GM20000 (cell line): ENCODE measurements around the gene CA5A.
"Not testable (repeated sequence)": the region's sequence is repeated elsewhere in the genome, so short reads cannot be mapped to it uniquely, and the experiment has no call there.

Source experiments
- DNase-seq: peaks from one replicate; pipeline ENCODE4 v3.0.0; 2012; ENCODE audit warnings: low spot score
- CTCF ChIP-seq: IDR thresholded peaks from 2 replicates; pipeline ENCODE4 v1.5.1; 2012; ENCODE audit warnings: mild to moderate bottlenecking, control low read depth; ENCODE audit errors: extremely low read depth, missing control alignments

The CA5A gene

GRCh38 chr16:87864331-87864989, 71.9 kb downstream of the CA5A start:
- TF ChIP-seq CTCF = no peak
- no peak for DNase-seq

GRCh38 chr16:87863327-87863635, 73.0 kb downstream of the CA5A start:
- not testable (repeated sequence) for DNase-seq

GRCh38 chr16:87862597-87863326, 73.6 kb downstream of the CA5A start:
- not testable (repeated sequence) for DNase-seq

GRCh38 chr16:87861300-87862099, 74.8 kb downstream of the CA5A start:
- not testable (repeated sequence) for DNase-seq

- no peak for DNase-seq
- no peak for TF ChIP-seq CTCF
Observed at GRCh38 chr16:87860553-87861299, 75.6 kb downstream of the CA5A start.

- not testable (repeated sequence) for DNase-seq
Observed at GRCh38 chr16:87858151-87858993, 78.0 kb downstream of the CA5A start.

- no peak for DNase-seq
- no peak for TF ChIP-seq CTCF
Observed at GRCh38 chr16:87856791-87857228, 79.5 kb downstream of the CA5A start.

GRCh38 chr16:87855852-87856715, 80.2 kb downstream of the CA5A start:
- TF ChIP-seq CTCF = no peak
- no peak for DNase-seq
